ENCODE results near the gene EBF3.

EBF3 gene

GRCh38 chr10:129912166-129912917 is 51.7 kb downstream of the EBF3 start:
- DNase-seq (ENCODE audit: low read depth): no peak

- no peak for DNase-seq (ENCODE audit: low read depth)
These were observed 52.5 kb downstream of the EBF3 start for GRCh38 chr10:129911451-129912165.

- no peak for DNase-seq (ENCODE audit: low read depth)
These were observed 53.2 kb downstream of the EBF3 start for GRCh38 chr10:129910861-129911260.

- DNase-seq (ENCODE audit: low read depth): no peak
These were observed 54.4 kb downstream of the EBF3 start for GRCh38 chr10:129909531-129910256.

- DNase-seq (ENCODE audit: low read depth): no peak
These were observed 55.0 kb downstream of the EBF3 start for GRCh38 chr10:129909080-129909479.

GRCh38 chr10:129908406-129908805 is 55.7 kb downstream of the EBF3 start:
- DNase-seq (ENCODE audit: low read depth): no peak

- DNase-seq (ENCODE audit: low read depth): no peak
These were observed 58.5 kb downstream of the EBF3 start for GRCh38 chr10:129905553-129905952.

- DNase-seq (ENCODE audit: low read depth): no peak
These were observed 59.8 kb downstream of the EBF3 start for GRCh38 chr10:129904323-129904722.

GRCh38 chr10:129901389-129902006 is 62.6 kb downstream of the EBF3 start:
- no peak for DNase-seq (ENCODE audit: low read depth)

- no peak for DNase-seq (ENCODE audit: low read depth)
These were observed 63.2 kb downstream of the EBF3 start for GRCh38 chr10:129900825-129901224.

GRCh38 chr10:129899276-129900130 is 64.6 kb downstream of the EBF3 start:
- no peak for DNase-seq (ENCODE audit: low read depth)

- no peak for DNase-seq (ENCODE audit: low read depth)
These were observed 65.3 kb downstream of the EBF3 start for GRCh38 chr10:129898706-129899268.

- no peak for DNase-seq (ENCODE audit: low read depth)
These were observed 66.0 kb downstream of the EBF3 start for GRCh38 chr10:129897871-129898626.

- no peak for DNase-seq (ENCODE audit: low read depth)
These were observed 67.2 kb downstream of the EBF3 start for GRCh38 chr10:129896860-129897200.

GRCh38 chr10:129896136-129896859 is 67.8 kb downstream of the EBF3 start:
- DNase-seq (ENCODE audit: low read depth): no peak

GRCh38 chr10:129895811-129896135 is 68.3 kb downstream of the EBF3 start:
- DNase-seq (ENCODE audit: low read depth): no peak

GRCh38 chr10:129894698-129895097 is 69.4 kb downstream of the EBF3 start:
- no peak for DNase-seq (ENCODE audit: low read depth)

GRCh38 chr10:129893104-129894089 is 70.7 kb downstream of the EBF3 start:
- DNase-seq (ENCODE audit: low read depth): no peak

- no peak for DNase-seq (ENCODE audit: low read depth)
These were observed 71.5 kb downstream of the EBF3 start for GRCh38 chr10:129892548-129893052.
